Activated T-cell treated with anti-CD3 and anti-CD28 coated beads, Interleukin-2, amount 50 U/mL, for 4 hours (primary cell): ENCODE results near the gene MAPKAP1. TPM values are rescaled to one million over a fixed set of nuclear protein-coding genes. Genes with fewer than 3 reads are reported as not detected.

Experiments
- ATAC-seq, 2 donors: fragments of 200-7000 bp; cut with Tn5 transposase; one replicate each; pipeline ENCODE4 v1.10.0; 2021
- DNase-seq: peaks from one replicate; pipeline ENCODE4 v3.0.0-alpha.2; 2020
- H3K27me3 Mint-ChIP-seq: one replicate; pipeline ENCODE4 v1.8.0; 2021; ENCODE audit warnings: low read depth, mixed read lengths
- H3K36me3 Mint-ChIP-seq: one replicate; pipeline ENCODE4 v1.8.0; 2022; ENCODE audit warnings: mixed read lengths; ENCODE audit not compliant: insufficient read depth
- H3K4me1 Mint-ChIP-seq: one replicate; pipeline ENCODE4 v1.8.0; 2021; ENCODE audit warnings: low read depth, mixed read lengths
- H3K4me3 Mint-ChIP-seq: one replicate; pipeline ENCODE4 v1.8.0; 2021; ENCODE audit warnings: mild to moderate bottlenecking, moderate library complexity, mixed read lengths
- H3K9me3 Mint-ChIP-seq: one replicate; pipeline ENCODE4 v1.8.0; 2021; ENCODE audit warnings: mixed read lengths
- total RNA-seq, 3 donors: library from RNA; stranded (reverse); gene quantifications; one replicate each; pipeline ENCODE4 v1.2.1, GENCODE V29; 2021

Gene MAPKAP1
- total RNA-seq, 3 donors from 2014 or later: 89.8 to 108 (median 107) TPM

DNA sequence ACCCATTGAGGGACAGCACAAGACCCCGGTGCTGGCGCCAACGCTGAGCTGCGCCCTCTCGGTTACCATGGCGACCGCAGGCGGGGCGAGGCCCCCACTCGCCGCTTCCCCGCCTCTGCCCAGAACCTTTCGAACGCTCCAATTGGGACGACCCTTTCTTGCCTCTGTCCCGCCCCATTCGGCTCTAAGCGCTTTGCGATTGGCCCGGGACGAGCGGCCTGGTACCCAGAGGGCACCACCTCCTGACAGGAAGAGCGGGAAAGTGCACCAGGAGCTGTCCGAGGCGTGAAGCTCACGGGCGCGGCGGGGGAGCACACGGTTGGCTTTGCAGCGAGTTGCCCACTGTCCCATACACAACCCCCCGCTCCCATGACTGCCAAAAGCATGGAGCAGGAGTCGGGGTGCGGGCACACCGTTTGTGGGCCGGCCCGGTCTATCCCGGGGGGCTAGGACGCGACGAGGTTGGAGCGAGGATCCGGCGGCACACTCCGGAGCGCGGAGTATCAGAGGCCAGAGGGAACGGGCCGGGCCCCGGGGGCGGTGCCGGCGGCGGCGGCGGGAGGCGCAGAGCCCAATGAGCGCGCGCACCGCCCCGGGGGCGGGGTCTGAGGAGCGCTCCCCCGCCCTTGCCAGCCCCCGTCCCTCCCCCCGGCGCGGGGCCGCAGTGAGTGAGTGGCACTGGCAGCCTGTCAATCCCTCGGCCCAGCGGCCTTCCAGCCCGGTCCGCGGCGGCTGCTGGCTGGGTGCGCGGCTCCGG, 39.2 kb upstream of the MAPKAP1 start:
- Mint-ChIP-seq H3K27me3 (no peaks in the 10 kb centered on the region), H3K9me3 (no peaks in the 10 kb centered on the region), H3K36me3 (no peaks in the 10 kb centered on the region), H3K4me1 (peaks cover 17% of the 10 kb centered on the region), H3K4me3 (peak overlapping the region; percentile 91)
- DNase-seq (peak; percentile 89), ATAC-seq (peak; percentile 84 to 86)

DNA sequence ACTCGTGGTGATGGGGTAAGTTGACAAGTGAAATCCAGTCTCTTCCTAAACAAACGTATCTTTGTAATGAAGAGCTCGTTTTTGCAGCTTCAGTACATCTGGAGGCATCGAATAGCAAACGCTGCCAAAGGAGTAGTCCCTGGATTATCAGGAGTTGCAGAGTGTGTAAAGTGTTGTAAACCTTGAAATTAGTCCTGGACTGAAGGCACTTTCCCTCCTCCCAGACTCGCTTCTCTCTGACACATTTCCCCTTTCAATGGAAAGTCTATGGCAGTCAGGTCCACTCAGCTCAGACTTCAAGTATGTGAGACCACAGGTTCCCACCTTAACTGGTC, 38.6 kb upstream of the MAPKAP1 start:
- H3K4me1 Mint-ChIP-seq: peaks cover 15% of the 10 kb centered on the region
- peak overlapping the region; percentile 91 for H3K4me3 Mint-ChIP-seq
- no peaks in the 10 kb centered on the region for H3K9me3 Mint-ChIP-seq
- ATAC-seq (no peak), DNase-seq (no peak)
- no peaks in the 10 kb centered on the region for H3K27me3 Mint-ChIP-seq
- no peaks in the 10 kb centered on the region for H3K36me3 Mint-ChIP-seq

DNA sequence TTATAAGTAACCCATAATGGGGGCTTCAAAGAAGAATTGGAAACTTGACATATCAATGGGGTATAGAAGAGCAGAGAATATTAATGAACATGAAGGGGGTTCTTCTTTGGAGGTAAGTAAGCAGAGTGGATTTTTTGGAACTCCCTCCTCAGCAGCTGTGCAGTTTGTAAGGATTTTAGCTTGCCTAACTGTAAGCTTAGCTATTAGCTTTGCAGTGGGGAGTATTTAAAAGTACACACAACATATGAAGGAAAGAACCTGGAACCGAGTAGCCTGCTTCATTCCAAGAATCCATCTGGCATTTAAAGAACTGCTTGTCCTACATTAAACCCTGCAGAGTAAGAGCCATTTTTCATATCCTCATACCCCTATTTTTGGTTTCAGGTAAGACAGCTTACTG, 38.0 kb upstream of the MAPKAP1 start:
- no peaks in the 10 kb centered on the region for H3K27me3 Mint-ChIP-seq
- ATAC-seq (no peak), DNase-seq (no peak)
- peaks cover 13% of the 10 kb centered on the region for H3K4me1 Mint-ChIP-seq
- no peaks in the 10 kb centered on the region for H3K9me3 Mint-ChIP-seq
- H3K36me3 Mint-ChIP-seq: no peaks in the 10 kb centered on the region
- peak overlapping the region; percentile 91 for H3K4me3 Mint-ChIP-seq

DNA sequence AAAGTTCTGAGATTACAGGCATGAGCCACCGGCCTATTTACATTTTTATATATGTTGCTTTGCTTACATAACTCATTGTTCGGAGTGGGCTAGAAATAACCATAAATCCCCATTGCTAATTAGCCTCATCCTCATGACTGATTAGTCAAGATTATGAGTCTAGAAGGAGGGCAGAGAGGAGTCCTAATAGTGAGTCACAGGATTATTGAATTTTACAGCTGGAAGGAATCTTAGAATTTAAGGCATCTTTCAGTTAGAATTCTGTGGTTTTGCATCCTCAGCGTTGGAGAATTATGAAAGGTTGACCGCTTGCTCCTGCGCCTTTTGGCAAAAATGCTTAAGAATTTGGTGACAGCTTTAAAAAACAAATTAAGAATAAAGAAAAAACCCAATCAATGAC, 37.6 kb upstream of the MAPKAP1 start:
- H3K27me3 Mint-ChIP-seq: no peaks in the 10 kb centered on the region
- no peaks in the 10 kb centered on the region for H3K9me3 Mint-ChIP-seq
- H3K4me1 Mint-ChIP-seq: peaks cover 13% of the 10 kb centered on the region
- DNase-seq (no peak), ATAC-seq (no peak)
- no peaks in the 10 kb centered on the region for H3K36me3 Mint-ChIP-seq
- no peak overlapping the region for H3K4me3 Mint-ChIP-seq

- Mint-ChIP-seq H3K9me3 (no peaks in the 10 kb centered on the region), H3K27me3 (no peaks in the 10 kb centered on the region), H3K4me3 (no peak overlapping the region), H3K36me3 (no peaks in the 10 kb centered on the region), H3K4me1 (peaks cover 6% of the 10 kb centered on the region)
- ATAC-seq: no peak
- DNase-seq: no peak
These were observed 36.8 kb upstream of the MAPKAP1 start for GRCh38 chr9:125743682-125744428.

DNA sequence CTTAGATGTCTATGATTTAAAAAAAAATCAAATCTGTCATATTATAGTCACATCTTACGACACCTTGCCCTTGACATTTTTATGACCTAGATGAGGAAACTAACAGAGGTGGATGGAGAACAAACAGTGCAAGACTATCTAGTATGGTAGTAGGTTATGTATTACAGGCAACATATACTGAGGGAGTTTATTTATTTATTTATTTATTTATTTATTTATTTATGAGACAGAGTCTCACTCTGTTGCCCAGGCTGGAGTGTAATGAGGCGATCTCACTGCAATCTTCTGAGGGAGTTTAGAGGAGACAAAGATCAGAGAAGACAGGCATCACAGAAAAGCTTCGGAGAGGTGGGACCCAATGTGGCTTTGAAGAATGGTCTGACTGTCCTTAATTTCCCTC, 35.6 kb upstream of the MAPKAP1 start:
- Mint-ChIP-seq H3K4me1 (peaks cover 2% of the 10 kb centered on the region), H3K27me3 (peaks cover 2% of the 10 kb centered on the region), H3K9me3 (no peaks in the 10 kb centered on the region), H3K4me3 (no peak overlapping the region), H3K36me3 (no peaks in the 10 kb centered on the region)
- ATAC-seq (no peak), DNase-seq (no peak)

DNA sequence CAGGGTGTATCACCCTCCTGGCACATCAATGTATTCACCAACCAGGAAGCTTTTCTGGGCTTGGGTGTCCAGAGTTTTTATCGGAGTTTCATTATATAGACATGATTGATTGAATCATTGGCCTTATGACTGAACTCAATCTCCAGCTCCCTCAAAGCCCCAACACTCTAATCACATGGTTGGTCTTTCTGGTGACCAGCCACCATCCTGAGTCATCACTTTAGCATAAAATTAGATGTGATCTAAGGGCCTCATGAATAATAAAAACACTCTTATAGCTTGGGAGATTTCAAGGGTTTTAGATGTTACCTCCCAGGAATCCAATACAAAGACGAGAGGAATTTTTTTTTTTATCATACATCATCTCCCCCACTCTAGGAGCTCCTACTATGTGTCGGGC, 32.4 kb upstream of the MAPKAP1 start:
- DNase-seq: no peak
- no peaks in the 10 kb centered on the region for H3K36me3 Mint-ChIP-seq
- no peak overlapping the region for H3K4me3 Mint-ChIP-seq
- no peaks in the 10 kb centered on the region for H3K4me1 Mint-ChIP-seq
- no peak for ATAC-seq
- peaks cover 2% of the 10 kb centered on the region for H3K27me3 Mint-ChIP-seq
- no peaks in the 10 kb centered on the region for H3K9me3 Mint-ChIP-seq

GRCh38 chr9:125732562-125732961, 25.6 kb upstream of the MAPKAP1 start:
- no peaks in the 10 kb centered on the region for H3K36me3 Mint-ChIP-seq
- no peaks in the 10 kb centered on the region for H3K4me1 Mint-ChIP-seq
- no peaks in the 10 kb centered on the region for H3K27me3 Mint-ChIP-seq
- no peak overlapping the region for H3K4me3 Mint-ChIP-seq
- no peaks in the 10 kb centered on the region for H3K9me3 Mint-ChIP-seq
- DNase-seq: no peak
- ATAC-seq: no peak

- DNase-seq: no peak
- H3K9me3 Mint-ChIP-seq: no peaks in the 10 kb centered on the region
- no peak for ATAC-seq
- H3K36me3 Mint-ChIP-seq: no peaks in the 10 kb centered on the region
- H3K4me1 Mint-ChIP-seq: no peaks in the 10 kb centered on the region
- H3K27me3 Mint-ChIP-seq: no peaks in the 10 kb centered on the region
- H3K4me3 Mint-ChIP-seq: no peak overlapping the region
These were observed 23.2 kb upstream of the MAPKAP1 start for GRCh38 chr9:125730168-125730567.

- Mint-ChIP-seq H3K4me1 (no peaks in the 10 kb centered on the region), H3K27me3 (no peaks in the 10 kb centered on the region), H3K36me3 (no peaks in the 10 kb centered on the region), H3K4me3 (no peak overlapping the region), H3K9me3 (no peaks in the 10 kb centered on the region)
- DNase-seq (no peak), ATAC-seq (no peak)
These were observed 19.6 kb upstream of the MAPKAP1 start for GRCh38 chr9:125726456-125727132.

DNA sequence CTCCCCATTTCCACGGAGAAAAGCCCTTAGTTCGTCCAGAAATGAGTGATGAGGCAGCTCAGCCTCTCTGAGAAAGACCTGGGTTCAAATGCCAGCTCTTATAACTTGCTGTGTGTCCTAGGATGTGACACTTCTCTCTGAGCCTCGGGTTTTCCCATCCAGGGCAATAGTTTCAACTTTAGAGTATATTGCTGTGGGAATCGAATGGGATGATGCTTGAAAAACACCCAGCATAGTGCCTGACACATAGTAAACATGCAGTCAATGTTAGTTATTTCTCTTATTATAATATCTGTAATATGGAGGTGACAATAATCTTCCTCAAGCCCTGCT, 430 bp upstream of the MAPKAP1 start:
- DNase-seq (no peak), ATAC-seq (no peak)

GRCh38 chr9:125705893-125706292, 1.1 kb downstream of the MAPKAP1 start:
- Mint-ChIP-seq H3K27me3 (peaks cover 3% of the 10 kb centered on the region), H3K4me1 (peaks cover 42% of the 10 kb centered on the region), H3K9me3 (no peaks in the 10 kb centered on the region), H3K36me3 (peaks cover 14% of the 10 kb centered on the region), H3K4me3 (peak overlapping the region; percentile 87)
- ATAC-seq: no peak
- no peak for DNase-seq

More for the DNA sequence above, 430 bp upstream of the MAPKAP1 start:
- Mint-ChIP-seq H3K9me3 (no peaks in the 10 kb centered on the region), H3K4me3 (peak overlapping the region; percentile 87), H3K4me1 (peaks cover 34% of the 10 kb centered on the region), H3K27me3 (peaks cover 3% of the 10 kb centered on the region), H3K36me3 (peaks cover 14% of the 10 kb centered on the region)

- Mint-ChIP-seq H3K36me3 (peaks cover 14% of the 10 kb centered on the region), H3K27me3 (no peaks in the 10 kb centered on the region), H3K4me3 (no peak overlapping the region), H3K4me1 (peaks cover 57% of the 10 kb centered on the region), H3K9me3 (no peaks in the 10 kb centered on the region)
- DNase-seq (no peak), ATAC-seq (no peak)
These were observed 3.3 kb downstream of the MAPKAP1 start for GRCh38 chr9:125703662-125704061.

- Mint-ChIP-seq H3K4me1 (peaks cover 64% of the 10 kb centered on the region), H3K36me3 (peaks cover 17% of the 10 kb centered on the region), H3K4me3 (no peak overlapping the region), H3K9me3 (no peaks in the 10 kb centered on the region), H3K27me3 (no peaks in the 10 kb centered on the region)
- ATAC-seq: peak; percentile 78 to 83
- DNase-seq: no peak
These were observed 5.7 kb downstream of the MAPKAP1 start for GRCh38 chr9:125701351-125701750.

DNA sequence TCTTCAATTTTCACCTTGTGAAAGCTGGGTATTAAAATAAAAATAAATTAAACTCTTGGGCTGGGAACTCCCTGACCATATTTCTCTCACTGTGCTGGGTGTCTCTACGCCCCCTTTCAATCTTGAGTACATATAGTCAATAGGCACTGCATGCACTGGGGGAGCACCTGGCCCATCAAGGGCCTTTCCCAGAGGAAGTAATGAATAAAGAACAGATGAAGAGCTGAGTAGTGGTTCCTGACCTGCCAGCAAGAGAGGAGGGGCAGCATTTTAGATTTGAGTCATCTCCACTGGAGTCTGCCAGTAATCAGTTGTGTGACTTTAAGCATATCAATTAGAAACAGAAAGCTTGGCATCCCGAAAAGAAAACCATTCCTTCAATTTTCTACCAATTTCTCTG, 6.2 kb downstream of the MAPKAP1 start:
- no peak for DNase-seq
- Mint-ChIP-seq H3K9me3 (no peaks in the 10 kb centered on the region), H3K27me3 (no peaks in the 10 kb centered on the region), H3K4me1 (peaks cover 61% of the 10 kb centered on the region), H3K36me3 (peaks cover 17% of the 10 kb centered on the region), H3K4me3 (peak overlapping the region; percentile 7)
- ATAC-seq: peak; percentile 91 to 94
